Kidney (tissue), 22 donors: ENCODE measurements around the gene KIF21B. TPM values are rescaled to one million over a fixed set of nuclear protein-coding genes. Genes with fewer than 3 reads are reported as not detected.

Experiments used
- DNase-seq, 5 donors: peaks; one replicate each; pipeline ENCODE4 v3.0.0-alpha.2; 2013 to 2020
- FAIRE-seq: peaks from 2 replicates; lab custom pipeline; 2012; peaks lifted over from hg19 to GRCh38; lab: Jason Lieb, UNC
- H3K27ac ChIP-seq, 2 donors: one replicate each; pipeline ENCODE4 v1.7.0; 2013; ENCODE audit warnings: low read depth in 2 of 2, low read length in 2 of 2, inconsistent platforms in 1 of 2
- H3K27me3 ChIP-seq: one replicate; pipeline ENCODE4 v1.7.1; 2013; ENCODE audit warnings: low read length, inconsistent platforms; ENCODE audit not compliant: control insufficient read depth, insufficient read depth
- H3K36me3 ChIP-seq, 3 donors: one replicate each; pipeline versions ENCODE4 v1.7.0 to v1.7.1; 2013; ENCODE audit warnings: low read length in 3 of 3, control low read depth in 1 of 3, inconsistent platforms in 1 of 3; ENCODE audit not compliant: insufficient read depth in 3 of 3, control insufficient read depth in 2 of 3
- H3K4me1 ChIP-seq, 3 donors: one replicate each; pipeline versions ENCODE4 v1.7.0 to v1.7.1; 2013; ENCODE audit warnings: low read length in 3 of 3, inconsistent platforms in 1 of 3, low read depth in 1 of 3; ENCODE audit not compliant: control insufficient read depth in 2 of 3, insufficient read depth in 2 of 3
- H3K4me3 ChIP-seq, 3 donors: one replicate each; pipeline versions ENCODE4 v1.7.0 to v1.8.1; 2013; ENCODE audit warnings: low read length in 3 of 3, control low read depth in 1 of 3, inconsistent platforms in 1 of 3
- H3K9ac ChIP-seq, 3 donors: one replicate each; pipeline versions ENCODE4 v1.7.0 to v1.7.1; 2013; ENCODE audit warnings: low read length in 3 of 3, control low read depth in 1 of 3, inconsistent platforms in 1 of 3
- H3K9me3 ChIP-seq, 3 donors: one replicate each; pipeline versions ENCODE4 v1.7.0 to v1.7.1; 2013; ENCODE audit warnings: low read length in 3 of 3, control low read depth in 1 of 3, inconsistent platforms in 1 of 3; ENCODE audit not compliant: control insufficient read depth in 2 of 3, insufficient read depth in 1 of 3
- CTCF ChIP-seq: IDR thresholded peaks from 3 replicates; pipeline ENCODE4 v1.5.1; 2012; ENCODE audit warnings: mild to moderate bottlenecking, moderate library complexity, borderline replicate concordance; ENCODE audit not compliant: insufficient read depth; ENCODE audit errors: extremely low read depth
- intact Hi-C: fragments of 100-400 bp; cut with DNase I; formaldehyde crosslinking; loops from one replicate; pipeline ENCODE4 v1.11.1; 2022
- long read RNA-seq, 10 donors: library from polyadenylated mRNA in 1 of 10; unstranded in 1 of 10; transcript quantifications; one replicate each; pipeline ENCODE4 v2.0.0 and lab custom pipeline, GENCODE V29; 2021 to 2026
- polyA plus RNA-seq: library from polyadenylated mRNA; stranded (reverse); fragments of 350-450 nt; fragmentation: Illumina TruSeq; extraction: RNeasy Lipid Tissue Mini Kit (QIAGEN cat#74804); gene quantifications from one replicate; pipeline ENCODE4 v1.2.3, GENCODE V29; 2014; ENCODE audit warnings: low read depth, low replicate concordance; ENCODE audit not compliant: insufficient read depth
- total RNA-seq: library from RNA; stranded (reverse); fragmentation: NEBNext Ultra II Directional; extraction: Animal tissue kit (Norgen Biotek cat#: 25700); gene quantifications from one replicate; pipeline ENCODE4 v1.2.1, GENCODE V29; 2021
- donor health status: control.
- donor health status: control.
- donor health status: control.
- donor health status: control.
- donor health status: control.
- donor health status: DM: yes; HTN: yes; CAD: no.
- donor health status: Normal renal cell carcinoma (clear cell type).

KIF21B gene, protein sequence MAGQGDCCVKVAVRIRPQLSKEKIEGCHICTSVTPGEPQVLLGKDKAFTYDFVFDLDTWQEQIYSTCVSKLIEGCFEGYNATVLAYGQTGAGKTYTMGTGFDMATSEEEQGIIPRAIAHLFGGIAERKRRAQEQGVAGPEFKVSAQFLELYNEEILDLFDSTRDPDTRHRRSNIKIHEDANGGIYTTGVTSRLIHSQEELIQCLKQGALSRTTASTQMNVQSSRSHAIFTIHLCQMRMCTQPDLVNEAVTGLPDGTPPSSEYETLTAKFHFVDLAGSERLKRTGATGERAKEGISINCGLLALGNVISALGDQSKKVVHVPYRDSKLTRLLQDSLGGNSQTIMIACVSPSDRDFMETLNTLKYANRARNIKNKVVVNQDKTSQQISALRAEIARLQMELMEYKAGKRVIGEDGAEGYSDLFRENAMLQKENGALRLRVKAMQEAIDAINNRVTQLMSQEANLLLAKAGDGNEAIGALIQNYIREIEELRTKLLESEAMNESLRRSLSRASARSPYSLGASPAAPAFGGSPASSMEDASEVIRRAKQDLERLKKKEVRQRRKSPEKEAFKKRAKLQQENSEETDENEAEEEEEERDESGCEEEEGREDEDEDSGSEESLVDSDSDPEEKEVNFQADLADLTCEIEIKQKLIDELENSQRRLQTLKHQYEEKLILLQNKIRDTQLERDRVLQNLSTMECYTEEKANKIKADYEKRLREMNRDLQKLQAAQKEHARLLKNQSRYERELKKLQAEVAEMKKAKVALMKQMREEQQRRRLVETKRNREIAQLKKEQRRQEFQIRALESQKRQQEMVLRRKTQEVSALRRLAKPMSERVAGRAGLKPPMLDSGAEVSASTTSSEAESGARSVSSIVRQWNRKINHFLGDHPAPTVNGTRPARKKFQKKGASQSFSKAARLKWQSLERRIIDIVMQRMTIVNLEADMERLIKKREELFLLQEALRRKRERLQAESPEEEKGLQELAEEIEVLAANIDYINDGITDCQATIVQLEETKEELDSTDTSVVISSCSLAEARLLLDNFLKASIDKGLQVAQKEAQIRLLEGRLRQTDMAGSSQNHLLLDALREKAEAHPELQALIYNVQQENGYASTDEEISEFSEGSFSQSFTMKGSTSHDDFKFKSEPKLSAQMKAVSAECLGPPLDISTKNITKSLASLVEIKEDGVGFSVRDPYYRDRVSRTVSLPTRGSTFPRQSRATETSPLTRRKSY (N-terminal part only)
- total RNA-seq = 5.6 TPM
- polyA plus RNA-seq = 0.19 TPM
- long read RNA-seq, donor 1 = 0 reads
- long read RNA-seq, donor 2 = 0 reads
- long read RNA-seq, donor 3 = 0 reads
- long read RNA-seq, donor 4, full-length matches to known transcripts = 1 of 1 reads
- long read RNA-seq, donor 4, partial matches to known transcripts = 0 of 1 reads
- long read RNA-seq, donor 4, other reads (novel, unspliced or antisense) = 0 of 1 reads
- long read RNA-seq, donor 5 = 0 reads
- long read RNA-seq, donor 6 = 0 reads
- long read RNA-seq, donor 7, partial matches to known transcripts = 2 of 6 reads
- long read RNA-seq, donor 7, other reads (novel, unspliced or antisense) = 4 of 6 reads
- long read RNA-seq, donor 8 = 0 reads
- long read RNA-seq, donor 9 = 0 reads
- long read RNA-seq, donor 10 = 0 reads

GRCh38 chr1:201023517-201023902 lies at the start of gene KIF21B:
Gene KIF21B (minus strand): TSS chr1:201023714. CDS start chr1:201023383, 331 bp downstream.
- H3K36me3 ChIP-seq = no peaks in the 10 kb centered on the region
- no peak within 1 kb of the TSS for H3K9ac ChIP-seq
- FAIRE-seq (no peak), DNase-seq (peak; percentile 88 to 95 (median 92))
- no peaks in the 10 kb centered on the region for H3K9me3 ChIP-seq
- intact Hi-C loops = no loop called here
- H3K4me1 ChIP-seq = peaks cover 0 to 15% (median 10%) of the 10 kb centered on the region in 3 donors
- H3K4me3 ChIP-seq = peak within 1 kb of the TSS in 1 of 3 donors; percentile 19
- no peaks in the 10 kb centered on the region for H3K27me3 ChIP-seq
- no peak within 1 kb of the TSS for H3K27ac ChIP-seq
- TF ChIP-seq CTCF = no peak

DNA sequence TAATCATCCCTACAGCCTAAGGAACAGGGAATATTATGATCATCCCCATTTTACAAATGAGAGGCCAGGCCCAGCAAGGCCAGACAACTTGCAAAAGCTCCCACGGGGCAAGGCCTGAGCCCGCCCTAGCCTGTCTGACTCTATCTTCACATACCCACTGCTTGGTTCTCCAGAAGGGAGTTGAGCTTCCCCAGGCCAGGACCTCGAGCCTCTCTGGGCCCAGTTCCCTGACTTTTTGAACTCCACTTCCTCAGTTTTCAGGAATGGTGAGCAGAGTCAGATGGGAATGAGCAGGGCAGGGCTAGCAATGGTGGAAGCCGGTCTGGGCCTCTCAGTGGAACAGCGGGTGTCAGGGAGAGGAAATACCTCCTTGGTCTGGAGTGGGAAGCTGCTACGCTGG lies 49.4 kb upstream of the KIF21B start:
- no peak overlapping the region for H3K4me3 ChIP-seq
- H3K27ac ChIP-seq = no peak overlapping the region
- H3K4me1 ChIP-seq = no peaks in the 10 kb centered on the region
- DNase-seq = peak in 2 of 5 donors; percentile 44 to 87
- no peak for FAIRE-seq
- H3K9ac ChIP-seq = no peak overlapping the region
- TF ChIP-seq CTCF = no peak
- H3K36me3 ChIP-seq = no peaks in the 10 kb centered on the region
- H3K9me3 ChIP-seq = no peaks in the 10 kb centered on the region
- H3K27me3 ChIP-seq = no peaks in the 10 kb centered on the region
- intact Hi-C loops = no loop called here

GRCh38 chr1:201072149-201072548 lies 48.6 kb upstream of the KIF21B start:
- intact Hi-C loops = no loop called here
- TF ChIP-seq CTCF = no peak
- Histone ChIP-seq H3K9me3 (no peaks in the 10 kb centered on the region), H3K4me1 (no peaks in the 10 kb centered on the region), H3K36me3 (no peaks in the 10 kb centered on the region), H3K27ac (no peak overlapping the region), H3K9ac (no peak overlapping the region), H3K27me3 (no peaks in the 10 kb centered on the region), H3K4me3 (no peak overlapping the region)
- no peak for DNase-seq
- FAIRE-seq = no peak
